ENCODE results near the gene WDR76. TPM values are rescaled to one million over a fixed set of nuclear protein-coding genes. Genes with fewer than 3 reads are reported as not detected.

Gene WDR76
- total RNA-seq, 1 experiment from 2014 or later, result 27.2 TPM

GRCh38 chr15:43789409-43789808 is 37.4 kb upstream of the WDR76 start:
- peaks cover 21% of the 10 kb centered on the region for H3K79me2 ChIP-seq (ENCODE audit: low read depth)
- H3F3A ChIP-seq (ENCODE audit: insufficient read depth, low read depth), result peaks cover 7% of the 10 kb centered on the region; the same call in 1 of the 2 replicates
- CTCF ChIA-PET, result no interaction called here
- no peak for DNase-seq
- no peak overlapping the region for H3K27ac ChIP-seq
- H3K9me3 ChIP-seq (ENCODE audit: insufficient read depth, low read depth), result no peaks in the 10 kb centered on the region
- no peak overlapping the region for H3K4me3 ChIP-seq
- H4K20me1 ChIP-seq (ENCODE audit: insufficient read depth), result no peaks in the 10 kb centered on the region
- H3K4me1 ChIP-seq (replicated peaks; ENCODE audit: insufficient read depth), result peaks cover 6% of the 10 kb centered on the region; the same call in 1 of the 2 replicates
- H3K27me3 ChIP-seq (ENCODE audit: insufficient read depth, low read depth), result no peaks in the 10 kb centered on the region
- H2AFZ ChIP-seq, result no peak overlapping the region
- intact Hi-C loops (cut with micrococcal nuclease; ENCODE audit: unreplicated experiment), result no loop called here
- H3K4me2 ChIP-seq, result no peak overlapping the region
- POLR2A ChIA-PET (ENCODE audit: unreplicated experiment), result interaction anchor here (0.6 kb wide), 1 partner anchor 11 kb away, joined by 7 read pairs; the partner anchor contains the start of gene HYPK
- no peak for TF ChIP-seq EZH2 (IDR thresholded peaks at IDR 0.05; ENCODE audit: low read depth)
- TF ChIP-seq, protein P1, sequence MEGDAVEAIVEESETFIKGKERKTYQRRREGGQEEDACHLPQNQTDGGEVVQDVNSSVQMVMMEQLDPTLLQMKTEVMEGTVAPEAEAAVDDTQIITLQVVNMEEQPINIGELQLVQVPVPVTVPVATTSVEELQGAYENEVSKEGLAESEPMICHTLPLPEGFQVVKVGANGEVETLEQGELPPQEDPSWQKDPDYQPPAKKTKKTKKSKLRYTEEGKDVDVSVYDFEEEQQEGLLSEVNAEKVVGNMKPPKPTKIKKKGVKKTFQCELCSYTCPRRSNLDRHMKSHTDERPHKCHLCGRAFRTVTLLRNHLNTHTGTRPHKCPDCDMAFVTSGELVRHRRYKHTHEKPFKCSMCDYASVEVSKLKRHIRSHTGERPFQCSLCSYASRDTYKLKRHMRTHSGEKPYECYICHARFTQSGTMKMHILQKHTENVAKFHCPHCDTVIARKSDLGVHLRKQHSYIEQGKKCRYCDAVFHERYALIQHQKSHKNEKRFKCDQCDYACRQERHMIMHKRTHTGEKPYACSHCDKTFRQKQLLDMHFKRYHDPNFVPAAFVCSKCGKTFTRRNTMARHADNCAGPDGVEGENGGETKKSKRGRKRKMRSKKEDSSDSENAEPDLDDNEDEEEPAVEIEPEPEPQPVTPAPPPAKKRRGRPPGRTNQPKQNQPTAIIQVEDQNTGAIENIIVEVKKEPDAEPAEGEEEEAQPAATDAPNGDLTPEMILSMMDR (conservative IDR thresholded peaks at IDR 0.05), result no peak
- no TSS peak for BruUV-seq (replicated peaks)
- peaks cover 3% of the 10 kb centered on the region; the same call in 1 of the 2 replicates for H3K36me3 ChIP-seq (ENCODE audit: low read depth)
- H3K9me2 ChIP-seq (ENCODE audit: insufficient read depth), result no peaks in the 10 kb centered on the region

DNA sequence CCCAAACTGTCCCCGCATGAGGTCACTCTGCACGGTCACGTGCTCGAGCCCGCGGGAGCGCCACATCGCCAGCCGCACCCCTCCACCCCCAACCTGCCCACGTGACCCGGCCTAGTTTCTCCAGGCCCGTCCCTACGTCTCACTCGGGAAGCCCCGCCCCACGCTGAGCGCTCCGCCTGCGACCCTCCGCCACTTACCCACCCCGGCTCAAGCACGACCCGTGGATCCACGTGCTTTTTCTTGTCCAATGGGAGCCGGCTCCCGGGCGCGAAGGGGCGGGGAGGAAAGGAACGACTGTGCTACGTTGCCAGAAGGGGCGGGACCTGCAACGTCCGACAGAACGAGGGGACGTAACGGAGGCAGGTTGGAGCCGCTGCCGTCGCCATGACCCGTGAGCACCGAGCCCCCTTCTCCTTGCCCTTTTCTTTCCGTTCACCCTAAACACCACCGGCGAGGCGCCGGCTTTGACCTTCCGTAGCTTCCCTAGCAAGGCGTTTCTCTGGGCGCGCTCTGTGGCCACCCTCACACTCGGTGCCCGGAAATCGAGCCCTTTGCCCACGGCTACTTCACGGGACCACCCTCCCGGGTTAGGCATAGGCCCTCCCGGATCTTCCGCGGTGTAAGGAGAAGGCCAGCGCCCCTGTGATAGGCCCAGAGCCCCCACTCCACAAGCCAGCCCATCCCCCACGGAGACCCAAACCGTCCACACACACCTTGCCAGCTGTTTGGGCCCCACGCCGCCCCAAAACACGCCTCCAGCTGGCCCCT is 34.6 kb upstream of the WDR76 start, which contains the start of gene SERF2:
SERF2 (plus strand) TSS at position 328 of the 768 bp plus-strand sequence; CDS start at position 385, 57 bp downstream.
- peaks cover 21% of the 10 kb centered on the region; the same call in 1 of the 2 replicates for H3F3A ChIP-seq (ENCODE audit: insufficient read depth, low read depth)
- H3K4me1 ChIP-seq (replicated peaks; ENCODE audit: insufficient read depth), result peaks cover 6% of the 10 kb centered on the region; the same call in 1 of the 2 replicates
- H3K4me3 ChIP-seq, result peak within 1 kb of the TSS; percentile 77
- H4K20me1 ChIP-seq (ENCODE audit: insufficient read depth), result no peaks in the 10 kb centered on the region
- peak; percentile 90 to 99 for DNase-seq
- POLR2A ChIA-PET (ENCODE audit: unreplicated experiment), result interaction anchor here (0.6 to 0.7 kb wide), 2 partner anchors 299 to 934 kb away, joined by 5 to 9 read pairs; no protein-coding TSS in a partner anchor
- H2AFZ ChIP-seq, result peak within 1 kb of the TSS; percentile 85
- H3K27ac ChIP-seq, result peak within 1 kb of the TSS; percentile 65
- H3K4me2 ChIP-seq, result peak within 1 kb of the TSS; percentile 85
- no peaks in the 10 kb centered on the region for H3K27me3 ChIP-seq (ENCODE audit: insufficient read depth, low read depth)
- H3K9me3 ChIP-seq (ENCODE audit: insufficient read depth, low read depth), result no peaks in the 10 kb centered on the region
- intact Hi-C loops (cut with micrococcal nuclease; ENCODE audit: unreplicated experiment), result no loop called here
- no peak for TF ChIP-seq EZH2 (IDR thresholded peaks at IDR 0.05; ENCODE audit: low read depth)
- TF ChIP-seq, protein P1 (conservative IDR thresholded peaks at IDR 0.05), result no peak
- BruUV-seq (replicated peaks), result TSS peak; percentile 58
- peaks cover 32% of the 10 kb centered on the region for H3K79me2 ChIP-seq (ENCODE audit: low read depth)
- CTCF ChIA-PET, result no interaction called here
- peaks cover 13% of the 10 kb centered on the region for H3K36me3 ChIP-seq (ENCODE audit: low read depth)
- no peaks in the 10 kb centered on the region for H3K9me2 ChIP-seq (ENCODE audit: insufficient read depth)

DNA sequence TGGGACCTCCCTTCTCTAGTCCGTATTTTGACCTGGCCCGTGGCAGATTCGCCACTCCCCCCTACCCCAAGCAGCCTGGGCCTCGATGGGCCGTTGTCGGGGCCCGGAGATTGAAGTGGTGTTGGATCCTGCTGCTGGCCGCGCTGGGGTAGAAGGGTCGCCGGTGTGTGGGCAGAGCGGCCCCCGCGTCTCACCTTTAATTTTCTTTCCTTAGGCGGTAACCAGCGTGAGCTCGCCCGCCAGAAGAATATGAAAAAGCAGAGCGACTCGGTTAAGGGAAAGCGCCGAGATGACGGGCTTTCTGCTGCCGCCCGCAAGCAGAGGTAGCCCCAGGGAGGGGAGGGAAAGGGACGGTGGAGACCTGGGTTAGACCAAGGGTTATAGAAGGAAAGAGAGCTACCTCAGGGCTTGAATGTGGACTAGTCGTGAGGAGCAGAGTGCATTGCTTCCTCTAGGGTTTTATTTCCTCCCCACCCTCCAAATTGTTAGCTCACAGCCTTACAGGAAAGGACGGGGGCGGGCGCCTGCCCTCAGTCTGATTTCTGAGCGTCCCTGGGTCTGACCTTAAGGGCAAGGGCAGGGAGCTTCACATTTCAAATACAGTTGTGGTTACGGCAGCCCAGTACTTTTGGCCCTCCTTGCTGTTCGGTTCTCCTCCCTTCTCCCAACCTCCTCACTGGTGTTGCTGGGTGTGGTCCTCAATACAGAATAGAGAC is 33.9 kb upstream of the WDR76 start:
- POLR2A ChIA-PET (ENCODE audit: unreplicated experiment), result interaction anchor here (0.6 kb wide), 1 partner anchor 300 kb away, joined by 5 read pairs; no protein-coding TSS in a partner anchor
- Histone ChIP-seq H3K27me3 (ENCODE audit: insufficient read depth, low read depth) (no peaks in the 10 kb centered on the region), H3K9me3 (ENCODE audit: insufficient read depth, low read depth) (no peaks in the 10 kb centered on the region), H3K4me3 (peak overlapping the region; percentile 77), H3F3A (ENCODE audit: insufficient read depth, low read depth) (peaks cover 26% of the 10 kb centered on the region; the same call in 1 of the 2 replicates), H3K79me2 (ENCODE audit: low read depth) (peaks cover 32% of the 10 kb centered on the region), H3K4me1 (replicated peaks; ENCODE audit: insufficient read depth) (peaks cover 6% of the 10 kb centered on the region; the same call in 1 of the 2 replicates), H3K9me2 (ENCODE audit: insufficient read depth) (no peaks in the 10 kb centered on the region), H2AFZ (peak overlapping the region; percentile 85; the same call in 1 of the 2 replicates), H3K4me2 (peak overlapping the region; percentile 85), H3K36me3 (ENCODE audit: low read depth) (peaks cover 13% of the 10 kb centered on the region), H4K20me1 (ENCODE audit: insufficient read depth) (no peaks in the 10 kb centered on the region), H3K27ac (peak overlapping the region; percentile 59)
- DNase-seq, result no peak
- intact Hi-C loops (cut with micrococcal nuclease; ENCODE audit: unreplicated experiment), result no loop called here
- TSS peak; percentile 68 for BruUV-seq (replicated peaks)
- TF ChIP-seq, protein P1 (conservative IDR thresholded peaks at IDR 0.05), result no peak
- no peak for TF ChIP-seq EZH2 (IDR thresholded peaks at IDR 0.05; ENCODE audit: low read depth)
- CTCF ChIA-PET, result interaction anchor here (0.8 kb wide), 1 partner anchor 22 kb away, joined by 3 read pairs; no protein-coding TSS in a partner anchor

Measured in PC-9 (cell line).